Measurements from ENCODE around the gene SPIN2A.
"Not testable (repeated sequence)": the region's sequence is repeated elsewhere in the genome, so short reads cannot be mapped to it uniquely, and the experiment has no call there.

- not testable (repeated sequence) for TF ChIP-seq EP300 (conservative IDR thresholded peaks at IDR 0.05; ENCODE audit: poor library complexity, severe bottlenecking); POLR2AphosphoS5 (IDR thresholded peaks at IDR 0.05); EZH2 (IDR thresholded peaks at IDR 0.05; ENCODE audit: borderline replicate concordance, insufficient read depth, low read length, poor library complexity, severe bottlenecking); TAF1 (IDR thresholded peaks at IDR 0.05; ENCODE audit: low read depth); REST (IDR thresholded peaks at IDR 0.05; ENCODE audit: borderline replicate concordance); MXI1 (conservative IDR thresholded peaks at IDR 0.05; ENCODE audit: poor library complexity, severe bottlenecking)
- TF ChIP-seq CTCF (IDR thresholded peaks at IDR 0.05; ENCODE audit: poor library complexity, severe bottlenecking): peak; percentile 18
These were observed at the start of gene SPIN2A for GRCh38 chrX:57137073-57137472.
